ENCODE results near the gene TRAPPC4. TPM values are rescaled to one million over a fixed set of nuclear protein-coding genes. Genes with fewer than 3 reads are reported as not detected.
"Not testable (repeated sequence)": the region's sequence is repeated elsewhere in the genome, so short reads cannot be mapped to it uniquely, and the experiment has no call there.

Gene TRAPPC4
- total RNA-seq, 2 donors from 2014 or later: 26.1 to 37.2 TPM

DNA sequence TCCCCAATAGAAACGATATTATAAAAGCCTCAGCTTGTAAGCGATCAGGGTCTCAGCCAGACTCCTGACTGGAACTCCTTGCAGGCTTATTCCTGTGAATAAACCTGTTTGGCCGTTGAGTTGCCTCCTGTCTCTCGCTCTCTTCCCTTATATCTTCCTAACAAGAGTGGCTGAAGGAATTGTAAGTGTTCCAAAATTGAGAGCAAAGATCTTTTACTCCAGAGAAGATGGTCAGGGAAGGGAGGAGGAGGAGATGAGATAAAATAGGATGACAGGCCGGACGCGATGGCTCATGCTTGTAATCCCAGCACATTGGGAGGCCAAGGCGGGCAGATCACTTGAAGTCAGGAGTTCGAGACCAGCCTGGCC, 13.3 kb downstream of the TRAPPC4 start:
- Histone ChIP-seq H3K27ac (no peak overlapping the region), H3K9me3 (no peaks in the 10 kb centered on the region), H3K4me3 (no peak overlapping the region), H3K36me3 (no peaks in the 10 kb centered on the region), H3K4me1 (peaks cover 0 to 17% of the 10 kb centered on the region in 2 donors), H3K27me3 (no peaks in the 10 kb centered on the region)
- no peak for TF ChIP-seq CTCF (IDR thresholded peaks at IDR 0.05)
- no peak for DNase-seq (ENCODE audit: low spot score)

GRCh38 chr11:119033421-119033820, 14.9 kb downstream of the TRAPPC4 start:
- H3K4me1 ChIP-seq: peaks cover 0 to 17% of the 10 kb centered on the region in 2 donors
- H3K27me3 ChIP-seq: not testable (repeated sequence)

DNA sequence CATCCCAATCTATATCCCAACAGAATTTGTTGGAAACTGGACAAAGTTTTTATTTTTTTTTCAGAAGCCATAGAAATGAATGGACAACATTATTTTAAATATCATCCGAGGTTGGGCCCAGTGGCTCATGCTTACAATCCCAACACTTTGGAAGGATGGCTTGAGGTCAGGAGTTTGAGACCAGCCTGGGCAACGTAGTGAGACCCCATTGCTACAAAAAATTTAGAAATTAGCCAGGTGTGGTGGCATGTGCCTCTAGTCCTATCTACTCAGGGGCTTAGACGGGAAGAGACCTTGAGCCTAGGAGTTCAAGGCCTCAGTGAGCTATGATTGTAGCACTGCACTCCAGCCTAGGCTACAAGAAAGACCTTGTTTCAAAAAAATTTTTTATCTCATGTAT, 16.2 kb downstream of the TRAPPC4 start:
- H3K27ac ChIP-seq: no peak overlapping the region
- no peaks in the 10 kb centered on the region for H3K27me3 ChIP-seq
- H3K4me1 ChIP-seq: peaks cover 0 to 4% of the 10 kb centered on the region in 2 donors
- TF ChIP-seq CTCF (IDR thresholded peaks at IDR 0.05): no peak
- no peak for DNase-seq (ENCODE audit: low spot score)
- H3K4me3 ChIP-seq: no peak overlapping the region
- H3K36me3 ChIP-seq: no peaks in the 10 kb centered on the region
- H3K9me3 ChIP-seq: no peaks in the 10 kb centered on the region

More at GRCh38 chr11:119033421-119033820, 14.9 kb downstream of the TRAPPC4 start:
- H3K4me3 ChIP-seq; H3K36me3 ChIP-seq; H3K27ac ChIP-seq; H3K9me3 ChIP-seq; DNase-seq (ENCODE audit: low spot score): not testable (repeated sequence)

- H3K9me3 ChIP-seq: no peaks in the 10 kb centered on the region
- no peak for DNase-seq (ENCODE audit: low spot score)
- H3K27ac ChIP-seq: no peak overlapping the region
- no peak for TF ChIP-seq CTCF (IDR thresholded peaks at IDR 0.05)
- no peaks in the 10 kb centered on the region for H3K4me1 ChIP-seq
- H3K27me3 ChIP-seq: no peaks in the 10 kb centered on the region
- no peak overlapping the region for H3K4me3 ChIP-seq
- H3K36me3 ChIP-seq: no peaks in the 10 kb centered on the region
Measured at GRCh38 chr11:119038884-119039283, 20.3 kb downstream of the TRAPPC4 start.

GRCh38 chr11:119039471-119039870, 20.9 kb downstream of the TRAPPC4 start:
- H3K4me1 ChIP-seq; H3K4me3 ChIP-seq; H3K9me3 ChIP-seq; H3K36me3 ChIP-seq; H3K27ac ChIP-seq; DNase-seq (ENCODE audit: low spot score); H3K27me3 ChIP-seq: not testable (repeated sequence)

- Histone ChIP-seq H3K27me3 (no peaks in the 10 kb centered on the region), H3K4me1 (no peaks in the 10 kb centered on the region), H3K36me3 (peaks cover 25% of the 10 kb centered on the region), H3K27ac (no peak overlapping the region), H3K9me3 (no peaks in the 10 kb centered on the region), H3K4me3 (no peak overlapping the region)
- TF ChIP-seq CTCF (IDR thresholded peaks at IDR 0.05): no peak
- DNase-seq (ENCODE audit: low spot score): no peak
Measured at GRCh38 chr11:119041821-119042514, 23.4 kb downstream of the TRAPPC4 start.

DNA sequence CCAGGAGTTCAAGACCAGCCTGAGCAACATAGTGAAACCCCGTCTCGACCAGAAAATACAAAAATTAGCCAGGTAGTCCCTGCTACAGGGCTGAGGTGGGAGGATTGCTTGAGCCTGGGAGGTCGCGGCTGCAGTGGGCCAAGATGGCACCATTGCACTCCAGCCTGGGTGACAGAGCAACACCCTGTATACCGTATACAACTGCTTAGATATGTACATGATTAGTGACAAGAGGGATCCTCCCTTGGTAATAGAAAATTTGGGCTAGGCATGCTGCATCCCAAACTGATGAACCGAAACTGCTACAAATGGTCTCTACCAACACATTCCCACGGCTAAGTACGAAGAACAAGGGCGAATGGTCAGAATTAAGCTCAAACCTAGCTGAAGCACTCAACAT, 24.4 kb downstream of the TRAPPC4 start:
- no peak for DNase-seq (ENCODE audit: low spot score)
- H3K36me3 ChIP-seq: peaks cover 35% of the 10 kb centered on the region
- no peak overlapping the region for H3K4me3 ChIP-seq
- H3K4me1 ChIP-seq: no peaks in the 10 kb centered on the region
- no peak for TF ChIP-seq CTCF (IDR thresholded peaks at IDR 0.05)
- H3K27me3 ChIP-seq: no peaks in the 10 kb centered on the region
- no peaks in the 10 kb centered on the region for H3K9me3 ChIP-seq
- H3K27ac ChIP-seq: no peak overlapping the region

Measured in right atrium auricular region (tissue), 2 donors.